Left lung (tissue), 10 donors: ENCODE measurements around the gene RAP1B. TPM values are rescaled to one million over a fixed set of nuclear protein-coding genes. Genes with fewer than 3 reads are reported as not detected.
"Not testable (repeated sequence)": the region's sequence is repeated elsewhere in the genome, so short reads cannot be mapped to it uniquely, and the experiment has no call there.

ENCODE experiments used
- ATAC-seq: fragments of 200-7000 bp; cut with Tn5 transposase; one replicate; pipeline ENCODE4 v1.9.1; 2020; ENCODE audit warnings: moderate library complexity
- DNase-seq, 4 donors: peaks; one replicate each; pipeline ENCODE4 v3.0.0-alpha.2; 2013 to 2020
- H3K27ac ChIP-seq, 2 donors: fragments of 200-600 bp; sonication (generic) in 1 of 2; one replicate each; pipeline versions ENCODE4 v1.5.0 to v1.8.0; 2020 to 2021
- H3K27me3 ChIP-seq, 2 donors: fragments of 200-600 bp; sonication (generic) in 1 of 2; one replicate each; pipeline versions ENCODE4 v1.5.0 to v1.8.0; 2020 to 2021
- H3K36me3 ChIP-seq, 2 donors: fragments of 200-600 bp; sonication (generic) in 1 of 2; one replicate each; pipeline versions ENCODE4 v1.5.0 to v1.8.0; 2020 to 2021
- H3K4me1 ChIP-seq, 2 donors: fragments of 200-600 bp; one replicate each; pipeline ENCODE4 v1.8.0; 2021
- H3K4me3 ChIP-seq, 2 donors: fragments of 200-600 bp; sonication (generic) in 1 of 2; one replicate each; pipeline versions ENCODE4 v1.5.0 to v1.8.0; 2020 to 2021; ENCODE audit warnings: mild to moderate bottlenecking in 1 of 2
- H3K9me3 ChIP-seq, 2 donors: fragments of 200-600 bp; sonication (generic) in 1 of 2; one replicate each; pipeline versions ENCODE4 v1.5.0 to v1.8.0; 2020 to 2021
- intact Hi-C, 2 donors: fragments of 100-400 bp; cut with DNase I; formaldehyde crosslinking; loops; one replicate each; pipeline versions ENCODE4 v1.11.2 to v1.14.2; 2022
- polyA plus RNA-seq, 6 donors: library from polyadenylated mRNA; unstranded; fragments of 120-200 nt; gene quantifications; one replicate each; pipeline ENCODE4 v1.2.1, GENCODE V29; 2013; ENCODE audit not compliant: insufficient read length in 6 of 6
- total RNA-seq, 2 donors: library from RNA; stranded (reverse); fragmentation: NEBNext Ultra II Directional; extraction: Animal tissue kit (Norgen Biotek cat#: 25700); gene quantifications; one replicate each; pipeline ENCODE4 v1.2.1, GENCODE V29; 2021
- TF ChIP-seq, protein P1 (sequence below), 2 donors: fragments of 200-600 bp; sonication (generic) in 1 of 2; IDR thresholded peaks; one replicate each; pipeline versions ENCODE4 v1.5.0 to v1.8.0; 2021; ENCODE audit warnings: antibody characterized with exemption in 2 of 2
- donor health status: DM: no; HTN: yes; CAD: no.
- donor health status: DM: no; HTN: no; CAD: no.

Gene RAP1B
- total and polyA plus RNA-seq, 8 donors, result 137 to 211 (median 183) TPM

GRCh38 chr12:68630598-68630997, 19.9 kb downstream of the RAP1B start:
- intact Hi-C loops, result no loop called here
- ATAC-seq (no peak), DNase-seq (no peak)
- Histone ChIP-seq H3K36me3 (peaks cover 0 to 19% of the 10 kb centered on the region in 2 donors), H3K27me3 (no peaks in the 10 kb centered on the region), H3K27ac (no peak overlapping the region), H3K4me3 (no peak overlapping the region), H3K4me1 (peaks cover 11 to 50% of the 10 kb centered on the region in 2 donors), H3K9me3 (peaks cover 0 to 8% of the 10 kb centered on the region in 2 donors)
- TF ChIP-seq, protein P1, sequence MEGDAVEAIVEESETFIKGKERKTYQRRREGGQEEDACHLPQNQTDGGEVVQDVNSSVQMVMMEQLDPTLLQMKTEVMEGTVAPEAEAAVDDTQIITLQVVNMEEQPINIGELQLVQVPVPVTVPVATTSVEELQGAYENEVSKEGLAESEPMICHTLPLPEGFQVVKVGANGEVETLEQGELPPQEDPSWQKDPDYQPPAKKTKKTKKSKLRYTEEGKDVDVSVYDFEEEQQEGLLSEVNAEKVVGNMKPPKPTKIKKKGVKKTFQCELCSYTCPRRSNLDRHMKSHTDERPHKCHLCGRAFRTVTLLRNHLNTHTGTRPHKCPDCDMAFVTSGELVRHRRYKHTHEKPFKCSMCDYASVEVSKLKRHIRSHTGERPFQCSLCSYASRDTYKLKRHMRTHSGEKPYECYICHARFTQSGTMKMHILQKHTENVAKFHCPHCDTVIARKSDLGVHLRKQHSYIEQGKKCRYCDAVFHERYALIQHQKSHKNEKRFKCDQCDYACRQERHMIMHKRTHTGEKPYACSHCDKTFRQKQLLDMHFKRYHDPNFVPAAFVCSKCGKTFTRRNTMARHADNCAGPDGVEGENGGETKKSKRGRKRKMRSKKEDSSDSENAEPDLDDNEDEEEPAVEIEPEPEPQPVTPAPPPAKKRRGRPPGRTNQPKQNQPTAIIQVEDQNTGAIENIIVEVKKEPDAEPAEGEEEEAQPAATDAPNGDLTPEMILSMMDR (IDR thresholded peaks at IDR 0.05), result no peak

DNA sequence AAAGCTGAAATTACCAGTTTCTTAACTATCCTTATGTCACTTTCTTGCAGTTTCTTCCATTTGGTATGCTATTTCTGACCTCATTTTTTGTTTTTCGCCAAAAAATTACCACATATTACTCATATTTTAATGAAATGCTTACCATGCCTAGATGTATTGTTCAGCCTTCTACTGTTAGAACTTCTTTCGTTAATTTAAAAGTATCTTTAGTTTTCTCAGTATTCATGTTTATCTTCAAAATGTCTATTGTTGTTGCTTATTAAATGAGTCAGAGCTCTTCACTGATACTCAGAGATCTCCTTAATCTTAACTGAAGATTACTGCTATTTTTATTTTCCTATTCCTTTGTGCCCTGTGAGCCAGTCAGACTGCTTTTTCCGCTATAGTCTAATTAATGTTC, 20.5 kb downstream of the RAP1B start:
- Histone ChIP-seq H3K4me1 (peaks cover 11 to 50% of the 10 kb centered on the region in 2 donors), H3K27me3 (no peaks in the 10 kb centered on the region), H3K4me3 (no peak overlapping the region), H3K27ac (no peak overlapping the region), H3K9me3 (peaks cover 0 to 8% of the 10 kb centered on the region in 2 donors), H3K36me3 (peaks cover 0 to 15% of the 10 kb centered on the region in 2 donors)
- TF ChIP-seq, protein P1 (IDR thresholded peaks at IDR 0.05), result no peak
- ATAC-seq (no peak), DNase-seq (no peak)
- intact Hi-C loops, result no loop called here

DNA sequence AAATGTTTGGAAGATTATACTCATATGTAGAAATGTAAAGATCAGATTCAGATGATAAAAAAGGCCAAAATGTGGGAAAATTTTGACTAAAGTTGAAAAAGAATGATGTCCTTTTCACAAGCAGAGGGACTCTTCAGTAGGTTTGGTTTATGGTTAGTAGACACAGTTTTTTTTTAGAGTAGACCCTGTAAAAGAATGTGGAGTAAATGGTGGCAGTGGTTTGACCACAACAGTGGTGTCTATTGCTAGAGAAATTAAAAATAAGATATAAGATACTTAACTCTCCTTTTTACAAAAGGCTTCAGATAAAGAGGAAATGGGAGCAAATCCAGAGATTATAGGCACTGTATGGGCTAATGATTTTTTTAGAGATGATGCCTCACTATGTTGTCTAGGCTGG, 21.8 kb downstream of the RAP1B start:
- peaks cover 0 to 8% of the 10 kb centered on the region in 2 donors for H3K9me3 ChIP-seq
- ATAC-seq (no peak), DNase-seq (no peak)
- H3K4me3 ChIP-seq, result no peak overlapping the region
- no peaks in the 10 kb centered on the region for H3K27me3 ChIP-seq
- H3K36me3 ChIP-seq, result peaks cover 0 to 7% of the 10 kb centered on the region in 2 donors
- TF ChIP-seq, protein P1 (IDR thresholded peaks at IDR 0.05), result no peak
- intact Hi-C loops, result no loop called here
- no peak overlapping the region for H3K27ac ChIP-seq
- peaks cover 11 to 61% of the 10 kb centered on the region in 2 donors for H3K4me1 ChIP-seq

DNA sequence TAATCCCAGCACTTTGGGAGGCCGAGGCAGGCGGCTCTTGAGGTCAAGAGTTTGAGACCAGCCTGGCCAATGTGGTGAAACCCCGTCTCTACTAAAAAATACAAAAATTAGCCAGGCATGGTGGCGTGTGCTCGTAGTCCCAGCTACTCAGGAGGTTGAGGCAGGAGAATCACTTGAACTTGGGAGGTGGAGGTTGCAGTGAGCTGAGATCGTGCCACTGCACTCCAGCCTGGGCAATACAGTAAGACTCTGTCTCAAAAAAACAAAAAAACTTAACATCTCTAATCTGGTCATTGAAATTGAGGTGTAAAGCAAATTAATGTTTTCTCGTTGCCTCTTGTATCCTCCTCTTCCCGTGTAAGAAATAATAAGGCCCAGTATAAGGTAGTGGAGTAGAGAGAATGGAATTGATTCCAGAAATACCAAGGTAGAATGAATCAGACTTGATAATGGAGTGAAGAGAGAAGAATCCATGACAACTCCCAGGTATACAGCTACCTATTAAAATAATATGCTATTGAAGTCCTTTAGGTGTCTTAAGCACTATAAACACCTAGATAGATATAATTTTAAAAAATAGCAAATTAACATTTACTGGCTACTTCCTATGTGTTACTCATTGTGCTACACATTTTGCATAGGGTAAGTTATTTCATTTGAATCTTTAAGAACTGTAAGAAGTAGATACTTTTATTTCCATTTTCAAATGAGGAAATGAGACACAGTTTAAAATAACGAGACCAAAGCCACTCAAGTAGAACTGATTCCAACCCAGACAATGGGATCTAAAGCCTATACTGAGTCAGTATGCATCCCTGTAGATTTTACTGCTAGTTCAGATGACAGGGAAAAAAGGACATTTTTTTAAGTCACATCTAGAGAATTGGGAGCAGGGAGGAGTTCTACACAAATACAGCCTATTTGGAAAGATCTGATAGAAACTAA, 23.2 kb downstream of the RAP1B start:
- Histone ChIP-seq H3K27me3 (no peaks in the 10 kb centered on the region), H3K9me3 (no peaks in the 10 kb centered on the region), H3K36me3 (no peaks in the 10 kb centered on the region), H3K4me1 (peaks cover 11 to 75% of the 10 kb centered on the region in 2 donors), H3K27ac (no peak overlapping the region), H3K4me3 (no peak overlapping the region)
- TF ChIP-seq, protein P1 (IDR thresholded peaks at IDR 0.05), result no peak
- no peak for ATAC-seq
- DNase-seq, result no peak
- intact Hi-C loops, result no loop called here

GRCh38 chr12:68636268-68636667, 25.6 kb downstream of the RAP1B start:
- Histone ChIP-seq H3K4me3 (no peak overlapping the region), H3K4me1 (peaks cover 11 to 85% of the 10 kb centered on the region in 2 donors), H3K27ac (no peak overlapping the region), H3K36me3 (no peaks in the 10 kb centered on the region), H3K9me3 (no peaks in the 10 kb centered on the region), H3K27me3 (no peaks in the 10 kb centered on the region)
- intact Hi-C loops, result no loop called here
- ATAC-seq (peak; percentile 24), DNase-seq (peak in 1 of 4 donors; percentile 8)
- TF ChIP-seq, protein P1 (IDR thresholded peaks at IDR 0.05), result no peak

- H3K4me3 ChIP-seq, H3K9me3 ChIP-seq, ATAC-seq, H3K27ac ChIP-seq, intact Hi-C loops, DNase-seq, H3K36me3 ChIP-seq, H3K27me3 ChIP-seq: not testable (repeated sequence)
- H3K4me1 ChIP-seq, result peaks cover 11 to 90% of the 10 kb centered on the region in 2 donors
Observed at GRCh38 chr12:68637439-68637838, 26.7 kb downstream of the RAP1B start.
